CD4-positive, alpha-beta T cell (primary cell): ENCODE measurements around the gene AGXT. TPM values are rescaled to one million over a fixed set of nuclear protein-coding genes. Genes with fewer than 3 reads are reported as not detected.

Experiments
- ATAC-seq: fragments of 200-7000 bp; cut with Tn5 transposase; one replicate; pipeline ENCODE4 v1.10.0; 2022; ENCODE audit warnings: mild to moderate bottlenecking; ENCODE audit not compliant: poor library complexity
- CTCF ChIA-PET: fragments of 350-600 bp; sonication (Branson Sonifier 250); formaldehyde crosslinking; loops from one replicate; lab custom pipeline; 2021; ENCODE audit warnings: antibody characterized with exemption, inconsistent platforms; lab: Charles Lee
- POLR2A ChIA-PET: fragments of 350-600 bp; sonication (Branson Sonifier 250); formaldehyde crosslinking; loops from one replicate; lab custom pipeline; 2021; ENCODE audit warnings: antibody characterized with exemption, inconsistent platforms; lab: Charles Lee
- DNase-seq, 14 experiments: peaks; one replicate each; pipeline ENCODE4 v3.0.0-alpha.2; 2013 to 2020; ENCODE audit warnings: mixed read lengths in 2 of 14
- H3K27ac ChIP-seq, 2 donors: one replicate each; pipeline versions ENCODE4 v1.5.1 to v1.7.0; 2013; ENCODE audit warnings: low read length in 2 of 2, low read depth in 1 of 2, mild to moderate bottlenecking in 1 of 2
- H3K27me3 ChIP-seq, 2 experiments: 1 replicate in 1 of 2; 2 replicates in 1 of 2; pipeline versions ENCODE4 v1.6.1 to v1.7.0; 2013; ENCODE audit warnings: low read length in 2 of 2, control low read depth in 1 of 2, mild to moderate bottlenecking in 1 of 2, moderate library complexity in 1 of 2; ENCODE audit not compliant: insufficient read depth in 2 of 2, control insufficient read depth in 1 of 2
- H3K36me3 ChIP-seq: one replicate; pipeline ENCODE4 v1.6.1; 2013; ENCODE audit warnings: low read length, control low read depth; ENCODE audit not compliant: insufficient read depth
- H3K4me1 ChIP-seq: one replicate; pipeline ENCODE4 v1.6.1; 2013; ENCODE audit warnings: low read length, control low read depth; ENCODE audit not compliant: insufficient read depth
- H3K4me3 ChIP-seq: one replicate; pipeline ENCODE4 v1.5.1; 2013; ENCODE audit warnings: mild to moderate bottlenecking, low read length, moderate library complexity
- H3K9me3 ChIP-seq, 2 experiments: 1 replicate in 1 of 2; 2 replicates in 1 of 2; pipeline versions ENCODE4 v1.6.1 to v1.7.0; 2013; ENCODE audit warnings: low read length in 2 of 2, mild to moderate bottlenecking in 2 of 2, control low read depth in 1 of 2, moderate library complexity in 1 of 2; ENCODE audit not compliant: control insufficient read depth in 1 of 2, insufficient read depth in 1 of 2
- H3K27ac Mint-ChIP-seq: one replicate; pipeline ENCODE4 v1.8.0; 2020; ENCODE audit warnings: mixed read lengths
- H3K27me3 Mint-ChIP-seq: one replicate; pipeline ENCODE4 v1.8.0; 2021; ENCODE audit warnings: mixed read lengths
- H3K36me3 Mint-ChIP-seq: one replicate; pipeline ENCODE4 v1.8.0; 2021; ENCODE audit warnings: low read depth, mixed read lengths
- H3K4me1 Mint-ChIP-seq: one replicate; pipeline ENCODE4 v1.8.0; 2021; ENCODE audit warnings: low read depth, mixed read lengths
- H3K4me3 Mint-ChIP-seq: one replicate; pipeline ENCODE4 v1.8.0; 2020; ENCODE audit warnings: mild to moderate bottlenecking, mixed read lengths
- H3K9me3 Mint-ChIP-seq: one replicate; pipeline ENCODE4 v1.8.0; 2020; ENCODE audit warnings: mixed read lengths
- intact Hi-C, 2 experiments: fragments of 100-400 bp; cut with DNase I in 1 of 2; cut with micrococcal nuclease in 1 of 2; formaldehyde crosslinking; loops; one replicate each; pipeline versions ENCODE4 v1.15.1 to v1.9.0; 2023 to 2025; cut with DNase I, micrococcal nuclease
- total RNA-seq, 174 experiments: library from RNA in 2 of 174; stranded (reverse) in 2 of 174; gene quantifications; one replicate each; pipeline ENCODE4 v1.2.3 and lab custom pipeline; 2021 to 2026
- TF ChIP-seq, protein P1 (sequence below): fragments of 200-600 bp; IDR thresholded peaks from one replicate; pipeline ENCODE4 v1.8.0; 2022; ENCODE audit warnings: antibody characterized with exemption, mild to moderate bottlenecking

Gene AGXT
- total RNA-seq, 2 experiments from 2014 or later, result not detected

DNA sequence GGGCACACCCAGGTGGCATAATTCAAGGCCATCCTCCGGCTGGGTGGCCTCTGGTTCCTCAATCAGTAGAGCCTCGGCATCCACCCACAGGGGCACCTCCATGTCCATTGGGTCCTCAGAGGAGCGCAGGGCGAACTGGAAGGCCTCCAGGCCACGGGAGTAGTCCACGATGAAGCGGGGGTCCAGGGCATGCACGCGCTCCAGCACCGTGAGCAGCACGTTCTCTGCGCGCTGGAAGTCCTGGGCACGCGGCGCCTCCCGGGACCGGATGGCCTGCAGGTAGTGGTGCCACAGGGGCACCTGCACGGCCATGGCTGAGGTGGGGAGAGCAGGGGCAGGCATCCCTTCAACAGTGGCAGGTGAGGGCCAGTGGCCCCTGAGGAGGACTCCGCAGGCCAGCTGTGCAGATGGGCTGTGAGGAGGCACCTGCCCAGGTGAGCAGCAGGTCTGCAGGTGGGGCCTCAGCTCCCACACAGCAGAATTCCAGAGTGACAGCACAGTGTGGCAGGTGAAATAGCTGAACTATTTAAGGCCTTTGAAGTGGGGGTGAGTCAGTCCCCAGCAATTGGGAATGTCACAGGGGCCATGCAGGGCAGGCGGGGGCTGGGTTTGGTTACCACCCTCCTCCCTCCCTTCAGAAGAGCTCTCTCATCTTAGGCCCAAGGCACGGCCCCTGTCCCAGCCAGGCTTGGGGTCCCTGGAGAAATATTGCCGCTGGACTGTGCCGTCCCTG lies 27.2 kb downstream of the AGXT start, which contains the start of gene MAB21L4:
TSS of gene MAB21L4 (minus strand) at position 501 of the 733 bp plus-strand sequence. CDS start at position 342, 159 bp downstream.
- CTCF ChIA-PET, result no interaction called here
- no peak within 1 kb of the TSS for H3K27ac Mint-ChIP-seq
- ATAC-seq, result no peak

DNA sequence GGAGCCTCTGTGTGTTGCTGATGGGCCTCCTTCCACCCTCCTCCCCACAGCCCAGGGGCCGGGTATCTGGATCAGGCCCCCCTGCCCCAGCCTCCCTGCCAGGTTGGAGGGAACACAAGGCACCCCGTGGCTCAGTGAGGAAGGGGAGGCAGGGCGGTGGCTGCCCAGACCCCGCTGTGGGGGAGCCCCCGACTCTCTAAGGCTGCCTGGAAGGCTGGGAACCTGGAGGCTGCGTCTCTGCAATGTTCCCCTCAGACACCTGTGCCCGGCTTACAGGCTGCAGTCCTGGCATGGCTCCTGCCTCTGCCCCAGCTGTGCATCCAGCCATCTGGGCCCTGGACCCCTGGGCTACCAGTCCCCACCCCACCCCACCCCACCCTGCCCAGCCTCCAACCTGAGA lies 27.8 kb downstream of the AGXT start:
- H3K4me1 Mint-ChIP-seq, result no peaks in the 10 kb centered on the region
- ATAC-seq (no peak), DNase-seq (no peak)
- no peaks in the 10 kb centered on the region for H3K27me3 Mint-ChIP-seq
- Histone ChIP-seq H3K4me1 (no peaks in the 10 kb centered on the region), H3K27ac (no peak overlapping the region), H3K27me3 (no peaks in the 10 kb centered on the region), H3K36me3 (no peaks in the 10 kb centered on the region), H3K9me3 (no peaks in the 10 kb centered on the region), H3K4me3 (no peak overlapping the region)
- H3K36me3 Mint-ChIP-seq, result no peaks in the 10 kb centered on the region
- POLR2A ChIA-PET, result no interaction called here
- no peak overlapping the region for H3K27ac Mint-ChIP-seq
- no peaks in the 10 kb centered on the region for H3K9me3 Mint-ChIP-seq
- CTCF ChIA-PET, result no interaction called here
- H3K4me3 Mint-ChIP-seq, result no peak overlapping the region
- TF ChIP-seq, protein P1, sequence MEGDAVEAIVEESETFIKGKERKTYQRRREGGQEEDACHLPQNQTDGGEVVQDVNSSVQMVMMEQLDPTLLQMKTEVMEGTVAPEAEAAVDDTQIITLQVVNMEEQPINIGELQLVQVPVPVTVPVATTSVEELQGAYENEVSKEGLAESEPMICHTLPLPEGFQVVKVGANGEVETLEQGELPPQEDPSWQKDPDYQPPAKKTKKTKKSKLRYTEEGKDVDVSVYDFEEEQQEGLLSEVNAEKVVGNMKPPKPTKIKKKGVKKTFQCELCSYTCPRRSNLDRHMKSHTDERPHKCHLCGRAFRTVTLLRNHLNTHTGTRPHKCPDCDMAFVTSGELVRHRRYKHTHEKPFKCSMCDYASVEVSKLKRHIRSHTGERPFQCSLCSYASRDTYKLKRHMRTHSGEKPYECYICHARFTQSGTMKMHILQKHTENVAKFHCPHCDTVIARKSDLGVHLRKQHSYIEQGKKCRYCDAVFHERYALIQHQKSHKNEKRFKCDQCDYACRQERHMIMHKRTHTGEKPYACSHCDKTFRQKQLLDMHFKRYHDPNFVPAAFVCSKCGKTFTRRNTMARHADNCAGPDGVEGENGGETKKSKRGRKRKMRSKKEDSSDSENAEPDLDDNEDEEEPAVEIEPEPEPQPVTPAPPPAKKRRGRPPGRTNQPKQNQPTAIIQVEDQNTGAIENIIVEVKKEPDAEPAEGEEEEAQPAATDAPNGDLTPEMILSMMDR, result no peak
- intact Hi-C loops, result no loop called here

More for the DNA sequence above, 27.2 kb downstream of the AGXT start, which contains the start of gene MAB21L4:
- POLR2A ChIA-PET, result no interaction called here
- Histone ChIP-seq H3K9me3 (no peaks in the 10 kb centered on the region), H3K4me1 (no peaks in the 10 kb centered on the region), H3K27ac (no peak within 1 kb of the TSS), H3K4me3 (no peak within 1 kb of the TSS), H3K27me3 (no peaks in the 10 kb centered on the region), H3K36me3 (no peaks in the 10 kb centered on the region)
- no peak for DNase-seq
- Mint-ChIP-seq H3K36me3 (no peaks in the 10 kb centered on the region), H3K9me3 (no peaks in the 10 kb centered on the region), H3K4me3 (no peak within 1 kb of the TSS), H3K27me3 (no peaks in the 10 kb centered on the region), H3K4me1 (no peaks in the 10 kb centered on the region)
- intact Hi-C loops, result no loop called here
- TF ChIP-seq, protein P1, result no peak

GRCh38 chr2:240896871-240897692 lies 28.5 kb downstream of the AGXT start:
- ChIA-PET POLR2A (no interaction called here), CTCF (no interaction called here)
- Histone ChIP-seq H3K36me3 (no peaks in the 10 kb centered on the region), H3K9me3 (peaks cover 0 to 3% of the 10 kb centered on the region in 2 experiments), H3K27ac (no peak overlapping the region), H3K4me1 (no peaks in the 10 kb centered on the region), H3K4me3 (no peak overlapping the region), H3K27me3 (no peaks in the 10 kb centered on the region)
- H3K27me3 Mint-ChIP-seq, result no peaks in the 10 kb centered on the region
- no peaks in the 10 kb centered on the region for H3K9me3 Mint-ChIP-seq
- no peaks in the 10 kb centered on the region for H3K4me1 Mint-ChIP-seq
- TF ChIP-seq, protein P1, result no peak
- no peaks in the 10 kb centered on the region for H3K36me3 Mint-ChIP-seq
- ATAC-seq (no peak), DNase-seq (no peak)
- H3K4me3 Mint-ChIP-seq, result no peak overlapping the region
- H3K27ac Mint-ChIP-seq, result no peak overlapping the region
- intact Hi-C loops, result no loop called here
